ENCODE results near the gene HACE1.

The HACE1 gene

GRCh38 chr6:104685871-104686549 lies 173.7 kb downstream of the HACE1 start:
- no peak for DNase-seq

GRCh38 chr6:104684911-104685415 lies 174.8 kb downstream of the HACE1 start:
- no peak for DNase-seq

GRCh38 chr6:104683809-104684208 lies 175.9 kb downstream of the HACE1 start:
- no peak for DNase-seq

GRCh38 chr6:104682722-104683643 lies 176.7 kb downstream of the HACE1 start:
- peak; percentile 42 for DNase-seq

GRCh38 chr6:104680539-104680938 lies 179.2 kb downstream of the HACE1 start:
- no peak for DNase-seq

GRCh38 chr6:104679971-104680370 lies 179.7 kb downstream of the HACE1 start:
- no peak for DNase-seq

Measured in NCI-H1048 (cell line).